Amygdala (tissue), 56 donors: ENCODE data around the gene ZNF644.
"Not testable (repeated sequence)": the region's sequence is repeated elsewhere in the genome, so short reads cannot be mapped to it uniquely, and the experiment has no call there.

ENCODE experiments used
- DNase-seq, 56 donors: peaks; one replicate each; lab custom pipeline; 2025; lab: John Stamatoyannopoulos, UW

Gene ZNF644

GRCh38 chr1:90940746-90941145 is 81.1 kb downstream of the ZNF644 start:
- no peak for DNase-seq

- no peak for DNase-seq
Measured at GRCh38 chr1:90936731-90937130, 85.1 kb downstream of the ZNF644 start.

GRCh38 chr1:90936061-90936460 is 85.8 kb downstream of the ZNF644 start:
- no peak for DNase-seq

GRCh38 chr1:90928231-90928630 is 93.6 kb downstream of the ZNF644 start:
- DNase-seq = not testable (repeated sequence)

GRCh38 chr1:90927674-90928073 is 94.2 kb downstream of the ZNF644 start:
- DNase-seq = not testable (repeated sequence)

GRCh38 chr1:90926971-90927370 is 94.9 kb downstream of the ZNF644 start:
- DNase-seq = no peak

GRCh38 chr1:90925928-90926869 is 95.6 kb downstream of the ZNF644 start:
- no peak for DNase-seq

- DNase-seq = no peak
Measured at GRCh38 chr1:90924982-90925381, 96.9 kb downstream of the ZNF644 start.

- DNase-seq = no peak
Measured at GRCh38 chr1:90922996-90923395, 98.8 kb downstream of the ZNF644 start.

- DNase-seq = no peak
Measured at GRCh38 chr1:90922202-90922601, 99.6 kb downstream of the ZNF644 start.

- DNase-seq = no peak
Measured at GRCh38 chr1:90919900-90920299, 101.9 kb downstream of the ZNF644 start.

GRCh38 chr1:90919190-90919719 is 102.6 kb downstream of the ZNF644 start:
- DNase-seq = no peak

- DNase-seq = no peak
Measured at GRCh38 chr1:90911353-90911752, 110.5 kb downstream of the ZNF644 start.

GRCh38 chr1:90902672-90903071 is 119.2 kb downstream of the ZNF644 start:
- no peak for DNase-seq

- no peak for DNase-seq
Measured at GRCh38 chr1:90899263-90899662, 122.6 kb downstream of the ZNF644 start.

- DNase-seq = not testable (repeated sequence)
Measured at GRCh38 chr1:90893679-90894078, 128.2 kb downstream of the ZNF644 start.

GRCh38 chr1:90892884-90893283 is 129.0 kb downstream of the ZNF644 start:
- not testable (repeated sequence) for DNase-seq

- DNase-seq = not testable (repeated sequence)
Measured at GRCh38 chr1:90892196-90892595, 129.6 kb downstream of the ZNF644 start.

- DNase-seq = not testable (repeated sequence)
Measured at GRCh38 chr1:90891756-90892155, 130.1 kb downstream of the ZNF644 start.

GRCh38 chr1:90882221-90882620 is 139.6 kb downstream of the ZNF644 start:
- DNase-seq = no peak

- DNase-seq = no peak
Measured at GRCh38 chr1:90881034-90881433, 140.8 kb downstream of the ZNF644 start.

GRCh38 chr1:90879281-90879680 is 142.6 kb downstream of the ZNF644 start:
- DNase-seq = no peak
